ENCODE results near the gene ERMARD.

Gene ERMARD

DNA sequence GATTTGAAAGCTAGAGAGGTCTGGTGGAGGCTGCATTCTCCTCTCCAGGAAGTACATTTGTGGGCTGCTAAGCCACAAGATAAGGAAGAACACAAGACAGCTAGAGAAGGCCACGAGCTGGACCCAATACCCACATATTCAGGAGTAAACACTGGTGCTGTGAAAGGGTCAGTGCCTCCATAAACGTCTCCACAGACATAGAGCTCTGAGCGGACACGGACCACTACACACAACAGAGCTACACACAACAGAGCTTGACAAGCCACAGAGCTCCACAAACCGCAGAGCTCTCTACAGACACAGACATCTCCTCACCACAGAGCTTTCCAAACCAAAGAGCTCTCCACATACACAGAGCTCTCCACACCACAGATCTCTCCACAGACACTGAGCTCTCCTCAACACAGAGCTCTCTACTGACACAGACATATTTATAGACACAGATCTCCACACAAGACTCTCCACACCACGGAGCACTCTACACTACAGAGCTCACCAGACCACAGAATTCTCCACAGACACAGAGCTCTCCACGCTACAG is 51.9 kb downstream of the ERMARD start:
- DNase-seq = peak in 1 of 6 experiments; percentile 17

DNA sequence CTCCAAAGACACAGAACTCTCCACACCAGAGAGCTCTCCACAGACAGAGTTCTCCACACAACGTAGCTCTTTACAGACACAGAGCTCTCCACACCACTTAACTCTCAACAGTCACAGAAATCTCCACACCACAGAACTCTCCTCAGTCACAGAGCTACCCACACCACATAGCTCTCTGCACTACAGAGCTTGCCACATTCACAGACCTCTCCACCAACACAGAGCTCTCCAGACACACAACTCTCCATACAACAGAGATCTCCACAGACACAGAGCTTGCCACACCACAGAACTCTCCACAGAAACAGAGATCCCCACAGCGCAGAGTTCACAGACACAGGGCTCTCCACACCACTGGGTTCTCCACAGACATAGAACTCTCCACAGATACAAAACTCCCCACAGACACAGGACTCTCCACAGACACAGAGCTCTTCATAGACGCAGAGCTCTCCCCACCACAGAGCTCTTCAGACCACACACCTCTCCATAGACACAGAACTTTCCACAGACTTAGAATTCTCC is 52.5 kb downstream of the ERMARD start:
- DNase-seq = no peak

DNA sequence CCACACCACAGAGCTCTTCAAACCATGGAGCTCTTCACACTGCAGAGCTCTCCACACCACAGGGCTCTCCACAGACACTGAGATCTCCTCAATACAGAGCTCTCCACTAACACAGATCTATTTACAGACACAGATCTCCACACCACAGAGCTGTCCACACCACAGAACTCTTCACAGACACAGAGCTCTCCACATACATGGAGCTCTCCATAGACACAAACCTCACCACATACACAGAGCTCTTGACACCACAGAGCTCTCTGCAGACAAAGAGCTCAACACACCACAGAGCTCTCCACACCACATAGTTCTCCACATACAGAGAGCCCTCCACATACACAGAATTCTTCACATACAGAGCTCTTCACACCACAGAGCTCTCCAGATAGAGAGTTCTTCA is 53.0 kb downstream of the ERMARD start:
- no peak for DNase-seq

DNA sequence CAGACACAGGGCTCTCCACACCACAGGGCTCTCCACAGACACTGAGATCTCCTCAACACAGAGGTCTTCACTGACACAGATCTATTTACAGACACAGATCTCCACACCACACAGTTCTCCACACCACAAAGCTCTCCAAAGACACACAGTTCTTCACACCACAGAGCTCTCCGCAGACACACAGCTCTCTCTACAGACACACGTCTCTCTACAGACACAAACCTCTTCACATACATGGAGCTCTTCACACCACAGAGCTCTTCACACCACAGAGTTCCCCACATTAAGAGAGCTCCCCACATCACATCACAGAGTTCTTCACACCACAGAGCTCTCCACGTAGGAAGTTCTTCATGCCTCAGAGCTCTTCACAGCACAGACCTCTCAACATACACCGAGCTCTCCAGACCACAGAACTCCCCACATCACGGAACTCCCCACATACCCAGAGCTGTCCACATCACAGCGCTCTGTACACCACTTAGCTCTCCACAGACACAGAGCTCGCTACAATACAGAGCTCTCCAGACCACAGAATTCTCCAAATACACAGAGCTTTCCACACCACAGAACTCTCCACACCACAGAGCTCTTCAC is 53.9 kb downstream of the ERMARD start:
- DNase-seq = peak in 1 of 6 experiments; percentile 4

DNA sequence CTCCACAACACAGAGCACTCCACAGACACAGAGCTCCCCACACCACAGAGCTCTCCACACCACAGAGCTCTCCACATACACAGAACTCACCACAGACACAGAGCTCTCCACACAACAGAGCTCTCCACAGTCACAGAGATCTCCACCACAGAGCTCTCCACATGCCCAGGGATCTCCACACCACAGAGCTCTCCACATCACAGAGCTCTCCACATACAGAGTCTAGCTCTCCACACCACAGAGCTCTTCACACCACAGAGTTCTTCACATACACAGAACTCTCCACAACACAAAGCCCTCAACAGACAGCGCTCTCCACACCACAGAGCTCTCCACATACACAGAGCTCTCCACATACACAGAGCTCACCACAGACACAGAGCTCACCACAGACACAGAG is 55.3 kb downstream of the ERMARD start:
- DNase-seq = peak in 3 of 6 experiments; percentile 37 to 56 (median 50)

DNA sequence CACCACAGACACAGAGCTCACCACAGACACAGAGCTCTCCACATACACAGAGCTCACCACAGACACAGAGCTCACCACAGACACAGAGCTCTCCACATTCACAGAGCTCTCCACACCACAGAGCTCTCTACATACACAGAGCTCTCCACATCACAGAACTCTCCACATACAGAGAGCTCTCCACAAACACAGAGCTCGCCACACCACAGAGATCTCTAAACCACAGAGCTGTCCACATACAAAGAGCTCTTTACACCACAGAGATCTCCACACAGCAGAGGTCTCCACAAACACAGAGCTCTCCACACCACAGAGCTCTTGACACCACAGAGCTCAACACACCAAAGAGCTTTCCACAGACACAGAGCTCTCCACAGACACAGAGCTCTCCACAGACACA is 55.8 kb downstream of the ERMARD start:
- DNase-seq = peak in 3 of 6 experiments; percentile 6 to 29 (median 27)

DNA sequence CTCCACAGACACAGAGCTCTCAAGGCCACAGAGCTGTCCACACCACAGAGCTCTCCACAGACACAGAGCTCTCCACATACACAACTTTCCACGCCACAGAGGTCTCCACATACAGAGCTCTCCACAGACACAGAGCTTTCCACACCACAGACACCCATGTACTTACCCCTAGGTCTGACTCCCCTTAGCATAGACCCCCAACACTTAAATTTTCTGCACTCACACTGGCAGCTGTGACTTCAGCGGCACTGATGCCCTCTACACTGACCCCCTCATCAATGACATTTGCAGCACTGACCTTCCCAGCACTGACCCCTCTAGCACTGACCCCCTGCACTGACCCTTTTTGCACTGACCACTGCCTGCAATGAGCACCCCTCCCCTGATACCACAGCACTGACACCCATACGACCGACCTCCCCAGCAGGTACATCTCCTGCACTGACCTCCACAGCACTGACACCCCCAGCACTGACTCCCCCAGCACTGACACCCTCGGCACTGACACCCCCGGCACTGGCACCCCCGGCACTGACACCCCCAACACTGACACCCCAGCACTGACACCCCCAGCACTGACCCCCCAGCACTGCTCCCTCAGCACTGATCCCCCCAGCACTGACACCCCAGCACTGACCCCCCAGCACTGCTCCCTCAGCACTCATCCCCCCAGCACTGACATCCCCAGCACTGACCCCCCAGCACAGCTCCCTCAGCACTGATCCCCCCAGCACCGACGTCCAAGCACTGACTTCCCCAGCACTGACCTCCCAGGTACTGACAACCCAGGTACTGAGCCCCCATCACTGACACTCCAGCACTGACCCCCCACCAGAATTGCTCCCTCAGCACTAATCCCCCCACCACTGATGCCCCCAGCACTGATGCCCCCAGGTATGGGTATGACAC is 56.5 kb downstream of the ERMARD start:
- DNase-seq = peak in 1 of 6 experiments; percentile 29

DNA sequence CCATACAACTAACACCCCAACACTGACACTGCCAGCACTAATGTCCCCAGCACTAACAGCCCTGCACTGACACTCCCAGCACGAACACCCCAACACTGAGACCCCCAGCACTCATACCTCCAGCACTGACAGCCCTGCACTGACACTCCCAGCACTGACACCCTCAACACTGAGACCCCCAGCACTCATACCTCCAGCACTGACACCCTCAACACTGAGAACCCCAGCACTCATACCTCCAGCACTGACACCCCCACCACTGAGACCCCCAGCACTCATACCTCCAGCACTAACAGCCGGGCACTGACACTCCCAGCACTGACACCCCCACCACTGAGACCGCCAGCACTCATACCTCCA is 57.2 kb downstream of the ERMARD start:
- no peak for DNase-seq

DNA sequence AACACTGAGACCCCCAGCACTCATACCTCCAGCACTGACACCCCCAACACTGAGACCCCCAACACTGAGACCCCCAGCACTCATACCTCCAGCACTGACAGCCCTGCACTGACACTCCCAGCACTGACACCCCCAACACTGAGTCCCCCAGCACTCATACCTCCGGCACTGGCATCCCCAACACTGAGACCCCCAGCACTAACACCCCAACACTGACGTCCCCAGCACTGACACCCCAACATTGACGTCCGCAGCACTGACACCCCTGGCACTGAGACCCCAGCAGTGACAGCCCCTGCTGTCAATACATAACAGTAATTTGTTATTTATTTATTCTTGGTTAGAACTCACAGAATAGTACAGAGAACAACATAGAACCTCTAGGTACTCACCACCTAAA is 58.0 kb downstream of the ERMARD start:
- DNase-seq = no peak

DNA sequence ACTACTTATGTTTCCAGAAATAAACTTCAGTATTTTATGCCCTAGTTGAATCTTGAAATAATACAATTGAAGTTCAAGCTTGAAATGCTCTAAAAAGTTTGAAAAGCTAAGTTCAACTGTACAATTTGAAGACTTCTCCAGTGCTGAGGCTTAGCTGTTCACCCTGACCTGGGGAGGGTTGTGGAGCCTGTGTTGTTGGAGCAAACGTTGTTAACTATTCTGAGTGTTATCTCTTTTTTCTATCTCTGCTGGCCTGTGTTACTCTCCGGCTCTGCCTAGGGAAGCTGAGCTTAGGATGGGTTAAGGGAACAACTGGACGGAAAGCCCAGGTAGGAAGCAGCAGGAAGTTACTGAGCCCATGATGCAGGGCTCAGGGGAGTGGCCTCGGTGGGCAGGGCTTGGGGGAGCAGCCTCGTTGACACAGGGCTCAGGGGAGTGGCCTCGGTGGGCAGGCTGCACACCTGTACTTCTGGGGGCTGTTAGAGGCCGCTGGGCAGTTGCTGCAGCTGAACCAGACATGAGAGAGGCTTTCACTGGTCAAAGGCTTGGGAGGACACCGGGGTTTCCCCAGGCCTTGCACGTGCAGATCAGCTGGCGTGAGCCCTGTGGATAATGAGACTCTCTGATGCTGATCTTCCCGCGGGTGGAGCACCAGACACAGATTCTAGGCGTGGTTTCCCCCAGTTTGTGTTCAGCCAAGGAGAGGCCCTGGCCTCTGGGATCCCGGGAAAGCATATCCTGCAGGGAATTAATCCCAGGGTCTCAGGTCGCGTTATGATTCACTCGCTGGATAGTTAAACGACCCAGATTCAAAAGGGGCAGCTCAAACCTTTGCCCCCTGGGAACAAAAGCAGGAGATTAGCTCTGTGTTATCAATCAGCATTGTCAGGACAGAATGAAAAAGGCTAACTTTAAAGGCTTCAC is 58.9 kb downstream of the ERMARD start:
- DNase-seq = no peak

DNA sequence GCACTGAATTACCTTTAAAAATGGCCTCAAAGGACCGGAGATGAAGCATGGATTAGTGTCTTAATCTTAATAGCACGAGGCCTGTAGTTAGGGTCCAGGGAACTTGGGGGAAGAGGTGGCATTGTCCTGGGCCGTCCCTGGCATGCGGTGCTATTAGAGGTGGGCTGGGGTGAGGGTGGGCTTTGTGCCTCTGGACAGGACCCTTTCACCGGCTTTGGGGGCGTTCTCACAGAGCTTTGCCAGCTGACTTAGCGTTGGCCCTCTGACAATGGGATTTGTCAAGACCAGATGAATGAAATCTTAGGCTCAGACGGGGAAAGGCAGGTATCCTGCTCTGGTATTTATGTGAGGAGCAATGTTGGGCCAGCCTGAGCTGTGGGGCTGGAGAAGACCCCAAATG is 59.6 kb downstream of the ERMARD start:
- no peak for DNase-seq

DNA sequence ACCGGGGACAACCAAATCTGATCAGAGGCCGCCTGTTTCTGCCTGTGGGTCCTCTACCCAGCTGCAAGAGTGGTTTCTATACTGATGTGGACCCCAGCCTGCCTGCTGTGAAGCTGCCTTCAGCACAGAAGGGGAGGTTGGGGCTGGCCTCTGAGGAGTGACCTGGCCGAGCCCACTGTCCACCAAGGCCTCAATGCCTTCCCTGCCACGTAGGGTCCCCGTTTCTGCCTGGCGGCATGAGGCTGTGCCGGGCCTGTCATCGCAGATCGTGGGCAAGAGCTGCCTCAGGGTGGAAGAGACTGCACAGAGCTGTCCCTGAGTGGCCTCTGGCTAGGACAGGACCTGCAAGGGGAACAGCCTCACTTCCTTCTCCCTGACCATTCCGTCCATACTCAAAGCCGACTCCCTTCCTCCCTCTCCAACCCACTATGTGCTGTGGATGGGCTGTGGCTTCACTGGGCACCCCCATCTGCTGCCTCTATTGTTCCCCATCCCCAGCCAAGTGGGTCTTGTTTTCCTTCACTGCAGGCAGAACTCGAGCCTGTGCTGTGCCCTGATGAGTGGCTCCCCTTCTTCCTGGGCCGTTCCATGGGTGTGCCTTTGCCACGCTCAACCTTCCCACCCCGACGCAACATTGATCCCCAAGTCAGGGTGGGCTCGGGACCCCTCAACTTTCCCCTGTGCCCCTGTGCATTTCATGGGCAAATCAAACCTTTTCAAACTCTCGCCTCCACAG is 60.3 kb downstream of the ERMARD start:
- no peak for DNase-seq

DNA sequence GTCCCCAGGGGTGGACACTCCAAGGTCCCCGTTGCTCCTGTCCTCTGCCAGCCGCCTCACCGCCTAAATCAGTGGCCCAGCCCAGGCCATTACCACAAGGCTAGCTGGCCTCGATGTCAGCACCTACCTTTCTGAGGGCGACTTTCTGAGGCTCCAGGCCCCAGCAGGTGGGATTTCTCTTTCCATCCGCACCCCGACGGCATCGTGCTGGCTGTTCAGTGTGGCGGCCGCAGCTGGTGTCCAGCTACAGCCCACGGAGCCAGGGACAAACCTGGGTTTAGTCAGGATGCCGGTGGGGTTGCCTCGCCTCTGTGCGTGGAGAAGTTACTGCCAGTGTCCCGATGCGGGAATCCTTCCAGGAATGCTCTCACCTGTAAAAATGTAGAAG is 60.8 kb downstream of the ERMARD start:
- no peak for DNase-seq

DNA sequence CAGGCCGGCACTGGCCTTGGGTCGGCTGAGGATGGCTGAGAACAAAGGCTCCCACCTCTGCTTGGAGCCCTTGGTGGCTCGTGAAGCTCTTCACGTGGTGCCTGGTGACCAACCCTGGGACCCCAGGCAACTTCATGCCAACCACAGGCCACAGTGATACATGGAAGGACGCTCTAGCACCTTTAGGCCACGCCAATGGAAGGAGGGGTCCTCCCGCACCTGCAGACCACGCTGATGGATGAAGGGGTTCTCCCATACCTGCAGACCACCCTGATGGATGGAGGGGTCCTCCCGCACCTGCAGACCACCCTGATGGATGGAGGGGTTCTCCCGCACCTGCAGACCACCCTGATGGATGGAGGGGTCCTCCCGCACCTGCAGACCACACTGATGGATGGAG is 62.5 kb downstream of the ERMARD start:
- DNase-seq = no peak

DNA sequence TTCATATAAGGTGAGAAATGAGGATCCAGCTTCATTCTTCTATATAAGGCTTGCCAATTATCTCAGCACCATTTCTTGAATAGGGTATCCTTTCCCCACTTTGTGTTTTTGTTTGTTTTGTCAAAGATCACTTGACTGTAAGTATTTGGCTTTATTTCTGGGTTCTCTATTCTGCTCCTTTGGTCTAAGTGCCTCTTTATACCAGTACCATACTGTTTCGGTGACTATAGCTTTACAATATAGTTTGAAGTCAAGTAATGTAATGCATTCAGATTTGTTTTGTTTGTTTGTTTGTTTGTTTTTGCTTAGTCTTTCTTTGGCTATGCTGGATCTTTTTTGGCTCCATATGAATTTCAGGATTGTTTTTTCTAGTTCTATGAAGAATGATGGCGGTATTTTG is 64.6 kb downstream of the ERMARD start:
- no peak for DNase-seq

DNA sequence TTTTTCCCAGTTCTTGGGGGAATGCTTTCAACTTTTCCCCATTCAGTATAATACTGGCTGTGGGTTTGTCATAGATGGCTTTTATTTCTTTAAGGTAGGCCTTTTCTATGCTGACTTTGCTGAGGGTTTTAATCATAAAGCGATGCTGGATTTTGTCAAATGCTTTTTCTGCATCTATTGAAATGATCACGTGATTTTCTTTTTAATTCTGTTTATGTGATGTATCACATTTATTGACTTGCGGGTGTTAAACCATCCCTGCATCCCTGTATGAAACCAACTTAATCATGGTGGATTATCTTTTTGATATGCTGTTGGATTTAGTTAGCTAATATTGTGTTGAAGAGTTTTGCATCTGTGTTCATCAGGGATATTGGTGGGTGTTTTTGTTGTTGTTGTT is 65.6 kb downstream of the ERMARD start:
- no peak for DNase-seq

DNA sequence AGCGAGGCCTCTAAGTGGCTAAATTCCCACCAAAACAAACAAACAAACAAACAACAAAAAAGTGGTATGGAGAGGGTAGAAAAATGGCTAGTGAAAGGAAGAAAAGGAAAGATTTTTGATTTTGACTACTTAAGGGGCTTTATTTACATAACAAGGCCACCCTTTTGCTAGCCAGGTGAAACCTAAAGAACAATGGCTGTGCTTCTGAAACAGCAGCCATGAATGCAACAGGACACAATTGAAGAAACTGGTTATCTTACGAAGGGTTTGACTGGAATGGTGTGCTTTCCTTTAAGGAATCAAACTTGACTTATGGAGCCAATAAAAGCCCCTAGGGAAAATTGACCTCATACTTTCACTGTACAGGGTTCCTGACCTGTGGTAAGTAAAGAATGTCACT is 68.9 kb downstream of the ERMARD start:
- DNase-seq = no peak

DNA sequence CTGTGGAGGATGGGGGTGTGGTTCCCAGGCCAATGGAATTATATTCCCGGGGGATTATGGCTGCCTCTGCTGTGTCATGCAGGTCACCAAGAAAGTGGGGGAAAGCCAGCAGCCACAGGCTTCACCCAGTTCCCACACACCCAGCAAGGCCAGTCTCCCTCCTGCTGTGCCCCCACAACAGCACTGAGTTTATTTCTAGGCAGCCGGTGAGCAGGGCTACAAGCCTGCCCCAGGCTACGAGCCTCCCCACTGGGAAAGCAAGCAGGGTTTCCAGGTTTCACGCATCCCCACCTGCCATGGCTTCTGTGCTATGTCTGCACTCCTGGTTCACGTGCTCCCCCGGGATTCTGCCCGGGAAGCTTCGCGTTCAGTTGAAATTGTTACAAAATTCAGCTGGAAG is 72.6 kb downstream of the ERMARD start:
- DNase-seq = no peak

DNA sequence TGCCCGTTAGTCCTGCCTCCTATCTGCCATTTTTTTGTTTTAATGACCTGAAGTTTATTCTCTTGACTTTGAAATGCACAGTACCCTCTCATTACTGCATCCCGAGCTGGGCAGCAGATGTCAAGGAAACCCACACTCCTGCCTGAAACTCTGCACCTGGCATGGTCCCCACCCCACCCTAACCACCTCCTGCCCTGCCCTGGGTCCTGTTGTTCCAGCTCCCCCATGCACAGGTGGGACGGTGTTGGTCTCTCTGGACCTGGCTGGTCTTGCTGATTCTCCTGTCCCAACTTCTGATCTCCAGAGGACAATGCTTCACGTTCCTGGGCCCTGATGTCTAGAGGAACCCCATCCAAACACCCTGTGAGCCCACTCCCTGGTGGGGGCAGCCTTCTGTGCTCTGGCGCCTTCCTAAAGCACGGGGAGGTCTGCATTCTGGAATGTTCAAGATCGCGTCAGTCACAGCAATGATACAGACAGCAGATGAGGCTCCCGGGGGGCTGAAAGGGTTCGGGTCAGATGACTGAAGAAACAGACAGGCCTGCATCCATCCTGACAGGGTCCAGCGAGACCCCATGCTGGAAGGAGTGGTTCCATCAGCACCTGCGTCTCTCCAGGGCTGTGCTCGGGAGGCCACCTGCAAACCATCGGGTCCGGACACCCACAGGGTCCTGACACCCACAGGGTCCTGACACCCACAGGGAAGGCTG is 73.6 kb downstream of the ERMARD start:
- no peak for DNase-seq

DNA sequence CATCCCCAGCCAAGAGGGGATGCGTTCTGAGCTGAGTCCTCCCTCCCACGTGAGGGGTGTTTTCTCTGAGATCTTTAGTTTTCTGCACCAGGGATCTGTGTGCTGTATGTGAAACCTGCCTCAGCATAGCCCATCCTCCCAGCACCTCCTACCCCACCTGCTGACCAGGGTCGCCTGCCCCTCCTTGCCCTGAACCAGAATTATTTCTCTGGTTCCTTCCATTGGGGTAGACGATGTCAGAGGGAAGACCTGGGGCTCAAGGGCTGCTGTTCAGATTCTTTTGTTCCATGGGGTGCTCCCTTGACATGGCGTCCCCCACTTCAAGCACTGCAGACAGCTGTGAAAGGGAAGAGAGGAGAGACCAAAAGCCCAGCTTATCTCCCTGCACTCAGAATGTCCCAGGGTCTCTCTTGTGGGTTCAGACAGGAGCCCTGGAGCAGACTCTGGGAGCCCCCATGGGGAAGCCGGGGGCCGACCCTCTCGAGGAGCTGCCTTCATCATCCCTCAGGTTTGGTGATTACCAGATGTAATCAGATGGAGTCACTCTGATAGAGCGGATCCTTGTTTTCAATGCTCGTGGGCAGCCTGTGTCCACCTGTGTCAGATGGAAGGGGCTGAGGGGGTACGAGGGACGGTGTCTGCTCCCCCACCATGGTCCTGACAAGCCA is 74.3 kb downstream of the ERMARD start:
- no peak for DNase-seq

DNA sequence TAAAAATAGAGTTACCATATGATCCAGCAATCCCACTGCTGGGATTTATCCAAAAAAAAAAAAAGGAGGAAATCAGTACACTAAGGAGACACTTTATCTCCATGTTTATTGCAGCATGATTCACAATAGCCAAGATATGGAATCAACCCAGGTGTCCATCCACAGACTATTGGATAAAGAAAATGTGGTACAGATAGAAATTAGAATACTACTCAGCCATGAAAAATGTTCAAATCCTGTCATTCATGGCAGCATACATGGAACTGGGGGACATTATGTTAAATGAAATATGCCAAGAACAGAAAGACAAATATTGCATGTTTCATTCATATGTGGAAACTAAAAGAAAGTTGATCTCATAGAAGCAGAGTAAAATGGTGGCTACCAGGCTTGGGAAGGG is 75.3 kb downstream of the ERMARD start:
- no peak for DNase-seq

Measured in stimulated activated naive CD4-positive, alpha-beta T cell (primary cell).